H1 (cell line): Measurements from ENCODE around the gene FOXD2. TPM values are rescaled to one million over a fixed set of nuclear protein-coding genes. Genes with fewer than 3 reads are reported as not detected.

Source experiments
- CTCF ChIA-PET: fragments of 300-600 bp; sonication (Branson Sonifier 250); formaldehyde crosslinking; loops from one replicate; lab custom pipeline; 2021; ENCODE audit not compliant: partially characterized antibody; lab: Charles Lee
- POLR2A ChIA-PET: fragments of 300-600 bp; sonication (Branson Sonifier 250); formaldehyde crosslinking; loops from one replicate; lab custom pipeline; 2021; ENCODE audit warnings: inconsistent platforms; ENCODE audit not compliant: partially characterized antibody; lab: Charles Lee
- DNase-seq, 2 experiments: peaks; one replicate each; pipeline versions ENCODE4 v3.0.0 to v3.0.0-alpha.2; 2010 to 2022; ENCODE audit warnings: low spot score in 2 of 2, low read depth in 1 of 2, mixed read lengths in 1 of 2
- FAIRE-seq: peaks from 2 replicates; lab custom pipeline; 2011; peaks lifted over from hg19 to GRCh38; lab: Jason Lieb, UNC
- H2AFZ ChIP-seq: 2 replicates; pipeline ENCODE4 v1.8.1; 2012; ENCODE audit warnings: low read length, inconsistent platforms
- H2AK5ac ChIP-seq: 2 replicates; pipeline ENCODE4 v1.6.1; 2013; ENCODE audit warnings: low read depth, low read length
- H2BK120ac ChIP-seq: replicated peaks from 2 replicates; pipeline ENCODE3; 2013; ENCODE audit warnings: low read depth, low read length, inconsistent platforms
- H2BK12ac ChIP-seq: 2 replicates; pipeline ENCODE4 v1.6.1; 2013; ENCODE audit warnings: low read depth, low read length
- H2BK15ac ChIP-seq: 2 replicates; pipeline ENCODE4 v1.6.1; 2013; ENCODE audit warnings: low read length
- H2BK20ac ChIP-seq: 2 replicates; pipeline ENCODE4 v1.6.1; 2013; ENCODE audit warnings: low read length
- H2BK5ac ChIP-seq: 2 replicates; pipeline ENCODE4 v1.6.1; 2013; ENCODE audit warnings: low read depth, low read length
- H3K14ac ChIP-seq: 2 replicates; pipeline ENCODE4 v1.6.1; 2013; ENCODE audit warnings: inconsistent platforms; ENCODE audit not compliant: insufficient read length
- H3K18ac ChIP-seq: 2 replicates; pipeline ENCODE4 v1.6.1; 2013; ENCODE audit warnings: low read length; ENCODE audit errors: extremely low read depth
- H3K23ac ChIP-seq: 2 replicates; pipeline ENCODE4 v1.6.1; 2013; ENCODE audit warnings: inconsistent platforms; ENCODE audit not compliant: insufficient read length
- H3K23me2 ChIP-seq: 2 replicates; pipeline ENCODE4 v1.6.1; 2013; ENCODE audit warnings: low read depth, low read length
- H3K27ac ChIP-seq: 2 replicates; pipeline ENCODE4 v1.6.1; 2011; ENCODE audit warnings: low read depth, low read length, inconsistent platforms
- H3K27me3 ChIP-seq, 4 experiments: replicated peaks in 1 of 4; 1 replicate in 1 of 4; 2 replicates in 3 of 4; pipeline versions ENCODE4 v1.6.1 to v1.8.1; 2011 to 2013; ENCODE audit warnings: low read length in 3 of 4, mild to moderate bottlenecking in 3 of 4, inconsistent platforms in 2 of 4, mixed read lengths in 2 of 4, moderate library complexity in 1 of 4; ENCODE audit not compliant: control insufficient read depth in 3 of 4, insufficient read depth in 3 of 4; ENCODE audit errors: extremely low read depth in 1 of 4
- H3K36me3 ChIP-seq, 4 experiments: 2 replicates each; pipeline versions ENCODE4 v1.6.1 to v1.8.1; 2011 to 2013; ENCODE audit warnings: mild to moderate bottlenecking in 4 of 4, low read length in 3 of 4, moderate library complexity in 2 of 4, control low read depth in 1 of 4, inconsistent platforms in 1 of 4; ENCODE audit not compliant: insufficient read depth in 4 of 4, control insufficient read depth in 2 of 4
- H3K4ac ChIP-seq: replicated peaks from 2 replicates; pipeline ENCODE3; 2013; ENCODE audit warnings: low read length, low read depth, mixed read lengths, inconsistent platforms; ENCODE audit not compliant: insufficient read length
- H3K4me1 ChIP-seq, 4 experiments: replicated peaks in 1 of 4; 1 replicate in 1 of 4; 2 replicates in 3 of 4; pipeline versions ENCODE4 v1.6.1 to v1.8.1; 2011 to 2013; ENCODE audit warnings: low read length in 3 of 4, inconsistent platforms in 2 of 4, mixed read lengths in 1 of 4; ENCODE audit not compliant: insufficient read depth in 4 of 4, control insufficient read depth in 3 of 4
- H3K4me2 ChIP-seq, 2 experiments: 2 replicates each; pipeline versions ENCODE4 v1.6.1 to v1.8.1; 2011 to 2013; ENCODE audit warnings: low read depth in 2 of 2, low read length in 2 of 2, control low read depth in 1 of 2, inconsistent platforms in 1 of 2, mild to moderate bottlenecking in 1 of 2; ENCODE audit not compliant: insufficient read depth in 1 of 2
- H3K4me3 ChIP-seq, 4 experiments: fragments of 200-600, 300-600 bp in 1 of 4; sonication (generic), shearing (Covaris generic), sonication (Bioruptor Twin) in 1 of 4; 2 replicates each; pipeline versions ENCODE4 v1.5.1 to v1.8.1; 2011 to 2016; ENCODE audit warnings: low read length in 4 of 4, low read depth in 3 of 4, control low read depth in 2 of 4, inconsistent platforms in 2 of 4, mild to moderate bottlenecking in 2 of 4, mixed read lengths in 1 of 4, moderate library complexity in 1 of 4; ENCODE audit not compliant: insufficient read depth in 2 of 4; ENCODE audit errors: extremely low read depth in 1 of 4
- H3K56ac ChIP-seq: replicated peaks from 2 replicates; pipeline ENCODE3; 2013; ENCODE audit warnings: low read depth, mild to moderate bottlenecking, mixed read lengths, low read length, inconsistent platforms; ENCODE audit not compliant: insufficient read length
- H3K79me1 ChIP-seq: 2 replicates; pipeline ENCODE4 v1.6.1; 2013; ENCODE audit warnings: low read depth, low read length, control low read depth
- H3K79me2 ChIP-seq, 2 experiments: 2 replicates each; pipeline versions ENCODE4 v1.6.1 to v1.8.1; 2012 to 2013; ENCODE audit warnings: low read length in 2 of 2, mild to moderate bottlenecking in 2 of 2, inconsistent platforms in 1 of 2; ENCODE audit not compliant: insufficient read depth in 2 of 2, control insufficient read depth in 1 of 2
- H3K9ac ChIP-seq, 4 experiments: replicated peaks in 1 of 4; 1 replicate in 1 of 4; 2 replicates in 3 of 4; pipeline versions ENCODE4 v1.6.1 to v1.8.1; 2011 to 2013; ENCODE audit warnings: low read depth in 3 of 4, low read length in 3 of 4, control low read depth in 2 of 4, mild to moderate bottlenecking in 2 of 4, moderate library complexity in 2 of 4, inconsistent platforms in 1 of 4; ENCODE audit errors: extremely low read depth in 1 of 4
- H3K9me3 ChIP-seq, 2 experiments: 2 replicates each; pipeline versions ENCODE4 v1.6.1 to v1.8.1; 2012 to 2013; ENCODE audit warnings: mild to moderate bottlenecking in 2 of 2, moderate library complexity in 2 of 2, control low read depth in 1 of 2, inconsistent platforms in 1 of 2, low read depth in 1 of 2, low read length in 1 of 2, mixed read lengths in 1 of 2; ENCODE audit not compliant: insufficient read depth in 2 of 2
- H4K20me1 ChIP-seq, 2 experiments: replicated peaks in 1 of 2; 2 replicates each; pipeline versions ENCODE3 to v1.8.1; 2011 to 2013; ENCODE audit warnings: inconsistent platforms in 2 of 2, low read length in 2 of 2, mild to moderate bottlenecking in 1 of 2; ENCODE audit not compliant: insufficient read depth in 2 of 2, control insufficient read depth in 1 of 2
- H4K5ac ChIP-seq: 2 replicates; pipeline ENCODE4 v1.6.1; 2013; ENCODE audit warnings: low read length, low read depth, mixed read lengths, inconsistent platforms; ENCODE audit not compliant: insufficient read length
- H4K8ac ChIP-seq: 2 replicates; pipeline ENCODE4 v1.8.0; 2013; ENCODE audit warnings: mild to moderate bottlenecking, moderate library complexity, low read length, inconsistent platforms; ENCODE audit not compliant: insufficient read depth; ENCODE audit errors: extremely low read depth
- H4K91ac ChIP-seq: replicated peaks from 2 replicates; pipeline ENCODE3; 2013; ENCODE audit warnings: low read length, mixed read lengths, inconsistent platforms; ENCODE audit not compliant: insufficient read length
- CHD2 ChIP-seq: IDR thresholded peaks from 2 replicates; pipeline ENCODE4 v1.6.1; 2012; ENCODE audit warnings: low read length, improper control_type of control experiment
- SUZ12 ChIP-seq: fragments of 200-600 bp; sonication (generic); IDR thresholded peaks from 2 replicates; pipeline ENCODE4 v1.6.1; 2012; ENCODE audit warnings: mild to moderate bottlenecking, inconsistent platforms, low read length, moderate library complexity, mixed read lengths
- WGBS, 2 experiments: shearing (Covaris generic) in 1 of 2; methylation state at CpG; one replicate each; pipeline versions ENCODE4 v1.1.6 to v1.1.7; 2013 to 2015; ENCODE audit warnings: low lambda C conversion rate in 2 of 2, mixed read lengths in 2 of 2, inconsistent platforms in 1 of 2, low coverage in 1 of 2, missing lambda C conversion rate in 1 of 2; ENCODE audit not compliant: insufficient replicate concordance in 2 of 2, insufficient coverage in 1 of 2, insufficient read length in 1 of 2; ENCODE audit errors: extremely low coverage in 1 of 2, missing lambda C conversion rate in 1 of 2; 5-methylcytosine and 5-hydroxymethylcytosine counted together
- polyA plus RNA-seq, 7 experiments: library from polyadenylated mRNA; depleted of rRNA in 3 of 7; stranded (reverse) in 5 of 7; unstranded in 2 of 7; fragments of >200 nt in 5 of 7; fragments of 200-250 nt in 2 of 7; gene quantifications; 1 replicate in 5 of 7; 2 replicates in 1 of 7; 4 replicates in 1 of 7; pipeline versions ENCODE4 v1.2.1 to v1.2.3, GENCODE V29; 2011 to 2013; ENCODE audit warnings: missing spikeins in 2 of 7, mixed read lengths in 2 of 7
- total RNA-seq: library from RNA; stranded (reverse); fragmentation: NEBNext Ultra II Directional; extraction: Animal tissue kit (Norgen Biotek cat#: 25700); gene quantifications from 2 replicates; pipeline ENCODE4 v1.2.1, GENCODE V29; 2021

The FOXD2 gene
- total and polyA plus RNA-seq, 2 of the 8 experiments (the other 6 are each of a cell fraction or from before 2014, with no cell fraction given): not detected

DNA sequence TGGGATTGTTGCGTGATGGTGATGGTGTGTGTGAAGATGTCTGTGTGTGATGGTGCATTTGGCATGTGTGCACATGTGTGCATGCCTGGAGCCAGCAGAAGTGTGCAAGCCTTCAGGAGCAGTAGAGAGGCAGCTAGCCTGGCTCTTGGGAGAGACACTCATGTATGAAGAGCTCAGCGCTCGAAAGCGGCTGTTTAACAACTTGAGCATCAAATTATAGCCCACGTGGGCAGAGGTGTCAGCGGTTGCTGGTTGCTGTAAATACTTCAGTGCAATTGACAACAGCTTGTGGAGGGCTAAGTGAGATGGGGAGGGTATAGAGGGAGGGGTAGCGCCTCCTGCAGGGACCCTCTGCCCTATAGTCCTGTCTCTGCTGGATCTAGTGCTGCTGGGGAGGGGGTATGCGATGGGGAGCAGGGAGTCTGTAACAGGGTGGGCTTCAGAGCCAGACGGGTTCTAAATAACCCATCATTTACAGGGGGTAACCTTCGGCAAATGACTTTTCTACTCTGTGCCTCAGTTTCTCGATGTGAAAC lies 21.5 kb downstream of the FOXD2 start:
- Histone ChIP-seq H2AK5ac (0 out of 2 replicates have a peak overlapping the region, but pooled peaks have one; percentile 70), H3K9me3 (no peaks in the 10 kb centered on the region), H3K56ac (no peak overlapping the region), H2BK15ac (peak overlapping the region; percentile 66; the same call in 1 of the 2 replicates), H4K5ac (no peak overlapping the region), H3K27ac (no peak overlapping the region), H3K36me3 (no peaks in the 10 kb centered on the region)
- WGBS, 2 experiments: 52% methylated on average over 11 of the region's 11 CpGs; no CpG with 5 or more reads in 1 of the 2 experiments
- no peak for TF ChIP-seq CHD2
- peak; percentile 30; the same call in 1 of the 2 replicates for TF ChIP-seq SUZ12
- TF ChIP-seq, all 59 proteins: peak for 1
- DNase-seq (no peak), FAIRE-seq (no peak)
- Histone ChIP-seq H3K18ac (no peak overlapping the region), H3K4ac (no peak overlapping the region), H4K20me1 (peaks cover 0 to 4% of the 10 kb centered on the region in 2 experiments), H2BK12ac (no peak overlapping the region; the same call in 1 of the 2 replicates), H3K27me3 (peaks cover 0 to 7% (median 0%) of the 10 kb centered on the region in 4 experiments; a peak in 3 of 7 replicates), H2AFZ (no peak overlapping the region), H2BK120ac (no peak overlapping the region), H3K14ac (no peak overlapping the region), H3K79me2 (no peaks in the 10 kb centered on the region), H3K4me2 (peak overlapping the region; percentile 28 to 51), H3K4me3 (0 out of 8 replicates have a peak overlapping the region, but pooled peaks of 2 of the 4 experiments have one; percentile 6 to 13), H3K23me2 (no peaks in the 10 kb centered on the region), H3K79me1 (no peaks in the 10 kb centered on the region), H3K4me1 (peaks cover 8 to 16% (median 12%) of the 10 kb centered on the region in 4 experiments), H2BK20ac (no peak overlapping the region), H4K91ac (peak overlapping the region; percentile 63), H3K9ac (no peak overlapping the region), H4K8ac (no peak overlapping the region), H2BK5ac (peak overlapping the region; percentile 16; the same call in 1 of the 2 replicates), H3K23ac (peak overlapping the region; percentile 1)
- CTCF ChIA-PET: interaction anchor here (0.7 to 5.6 kb wide), 13 partner anchors 10 to 267 kb away, joined by 3 to 49 read pairs (median 4); partner anchors contain the start of gene FOXD2
- POLR2A ChIA-PET: interaction anchor here (0.8 kb wide), 1 partner anchor 13 kb away, joined by 4 read pairs; no protein-coding TSS in a partner anchor
